Keratinocyte (primary cell): ENCODE measurements around the gene AXL. TPM values are rescaled to one million over a fixed set of nuclear protein-coding genes. Genes with fewer than 3 reads are reported as not detected.

Experiments
- DNase-seq: peaks from one replicate; pipeline ENCODE4 v3.0.0-alpha.2; 2011; ENCODE audit warnings: low read depth, missing footprints, low spot score
- FAIRE-seq: peaks from 2 replicates; lab custom pipeline; 2011; peaks lifted over from hg19 to GRCh38; lab: Jason Lieb, UNC
- H2AFZ ChIP-seq: 2 replicates; pipeline ENCODE4 v1.6.0; 2012; ENCODE audit warnings: low read length, control low read depth, inconsistent platforms; ENCODE audit not compliant: control insufficient read depth
- H3K27ac ChIP-seq: 2 replicates; pipeline ENCODE4 v1.5.1; 2011; ENCODE audit warnings: low read length; ENCODE audit not compliant: control insufficient read depth, insufficient read depth
- H3K27me3 ChIP-seq: 3 replicates; pipeline ENCODE4 v1.6.0; 2011; ENCODE audit warnings: low read length; ENCODE audit not compliant: control insufficient read depth, insufficient read depth; ENCODE audit errors: extremely low read depth
- H3K36me3 ChIP-seq, 2 experiments: 2 replicates in 1 of 2; 3 replicates in 1 of 2; pipeline ENCODE4 v1.5.1; 2011; ENCODE audit warnings: low read length in 2 of 2, mild to moderate bottlenecking in 1 of 2; ENCODE audit not compliant: control insufficient read depth in 2 of 2, insufficient read depth in 2 of 2; ENCODE audit errors: extremely low read depth in 1 of 2
- H3K4me1 ChIP-seq: 3 replicates; pipeline ENCODE4 v1.5.1; 2011; ENCODE audit warnings: low read length; ENCODE audit not compliant: control insufficient read depth, insufficient read depth; ENCODE audit errors: extremely low read depth
- H3K4me2 ChIP-seq: 3 replicates; pipeline ENCODE4 v1.6.0; 2011; ENCODE audit warnings: low read depth, low read length; ENCODE audit not compliant: control insufficient read depth, insufficient read depth; ENCODE audit errors: extremely low read depth
- H3K4me3 ChIP-seq, 3 experiments: fragments of 200-600 bp in 1 of 3; sonication (generic) in 1 of 3; 2 replicates in 2 of 3; 3 replicates in 1 of 3; pipeline ENCODE4 v1.5.1; 2011 to 2016; ENCODE audit warnings: low read length in 3 of 3, mild to moderate bottlenecking in 3 of 3, control low read depth in 2 of 3, inconsistent platforms in 1 of 3, low read depth in 1 of 3, mixed read lengths in 1 of 3, mixed run types in 1 of 3, moderate library complexity in 1 of 3; ENCODE audit not compliant: control insufficient read depth in 2 of 3, insufficient read depth in 2 of 3; ENCODE audit errors: extremely low read depth in 1 of 3
- H3K79me2 ChIP-seq: 2 replicates; pipeline ENCODE4 v1.6.0; 2012; ENCODE audit warnings: low read length; ENCODE audit not compliant: control insufficient read depth, insufficient read depth
- H3K9ac ChIP-seq: 3 replicates; pipeline ENCODE4 v1.6.0; 2011; ENCODE audit warnings: low read length; ENCODE audit not compliant: control insufficient read depth, insufficient read depth; ENCODE audit errors: extremely low read depth
- H3K9me1 ChIP-seq: 3 replicates; pipeline ENCODE4 v1.6.0; 2011; ENCODE audit warnings: low read length; ENCODE audit not compliant: control insufficient read depth, insufficient read depth; ENCODE audit errors: extremely low read depth
- H3K9me3 ChIP-seq: 2 replicates; pipeline ENCODE4 v1.5.1; 2012; ENCODE audit warnings: low read depth, low read length; ENCODE audit not compliant: control insufficient read depth
- H4K20me1 ChIP-seq: 3 replicates; pipeline ENCODE4 v1.6.0; 2011; ENCODE audit warnings: low read length; ENCODE audit not compliant: control insufficient read depth, insufficient read depth; ENCODE audit errors: extremely low read depth
- EZH2 ChIP-seq: IDR thresholded peaks from one replicate; pipeline ENCODE4 v1.6.1; 2012; ENCODE audit warnings: inconsistent platforms, mild to moderate bottlenecking, low read length, moderate library complexity
- dilution Hi-C: fragments of 300-500 bp; cut with MboI; formaldehyde crosslinking; loops from one replicate; pipeline ENCODE4 v1.7.0; 2020; ENCODE audit warnings: low sequenced_read_pairs; ENCODE audit not compliant: extremely low pct_ligation_motif_present
- polyA plus RNA-seq, 5 experiments: library from polyadenylated mRNA; depleted of rRNA in 3 of 5; stranded (reverse) in 3 of 5; stranded (forward) in 1 of 5; unstranded in 1 of 5; fragments of >200 nt; gene quantifications; 1 replicate in 1 of 5; 2 replicates in 3 of 5; 3 replicates in 1 of 5; pipeline versions ENCODE4 v1.2.1 to v1.2.3, GENCODE V29; 2011 to 2012; ENCODE audit warnings: missing spikeins in 2 of 5, low read depth in 1 of 5, low replicate concordance in 1 of 5
- TF ChIP-seq, protein P1 (sequence below), 3 experiments: IDR thresholded peaks in 1 of 3; conservative IDR thresholded peaks in 1 of 3; optimal IDR thresholded peaks in 1 of 3; 2 replicates in 2 of 3; 3 replicates in 1 of 3; pipeline versions ENCODE3 to v1.5.1; 2011; ENCODE audit warnings: low read length in 3 of 3, mild to moderate bottlenecking in 3 of 3, moderate library complexity in 2 of 3, control low read depth in 1 of 3, inconsistent platforms in 1 of 3; ENCODE audit not compliant: insufficient read depth in 2 of 3; ENCODE audit errors: extremely low read depth in 1 of 3

AXL gene
- polyA plus RNA-seq, 1 donor (not counting 4 experiments of a cell fraction or from before 2014, with no cell fraction given) = 21.7 TPM

GRCh38 chr19:41294393-41294792 is 75.4 kb downstream of the AXL start:
- dilution Hi-C loops = no loop called here
- Histone ChIP-seq H3K9me3 (no peaks in the 10 kb centered on the region), H3K27me3 (no peaks in the 10 kb centered on the region), H2AFZ (no peak overlapping the region), H3K27ac (no peak overlapping the region), H3K4me1 (peaks cover 11% of the 10 kb centered on the region), H3K9ac (no peak overlapping the region), H3K4me2 (no peak overlapping the region), H4K20me1 (peaks cover 13% of the 10 kb centered on the region), H3K36me3 (peaks cover 63 to 73% of the 10 kb centered on the region in 2 experiments), H3K9me1 (no peaks in the 10 kb centered on the region), H3K4me3 (no peak overlapping the region), H3K79me2 (peaks cover 2% of the 10 kb centered on the region)
- FAIRE-seq = no peak
- no peak for DNase-seq
- TF ChIP-seq, protein P1, sequence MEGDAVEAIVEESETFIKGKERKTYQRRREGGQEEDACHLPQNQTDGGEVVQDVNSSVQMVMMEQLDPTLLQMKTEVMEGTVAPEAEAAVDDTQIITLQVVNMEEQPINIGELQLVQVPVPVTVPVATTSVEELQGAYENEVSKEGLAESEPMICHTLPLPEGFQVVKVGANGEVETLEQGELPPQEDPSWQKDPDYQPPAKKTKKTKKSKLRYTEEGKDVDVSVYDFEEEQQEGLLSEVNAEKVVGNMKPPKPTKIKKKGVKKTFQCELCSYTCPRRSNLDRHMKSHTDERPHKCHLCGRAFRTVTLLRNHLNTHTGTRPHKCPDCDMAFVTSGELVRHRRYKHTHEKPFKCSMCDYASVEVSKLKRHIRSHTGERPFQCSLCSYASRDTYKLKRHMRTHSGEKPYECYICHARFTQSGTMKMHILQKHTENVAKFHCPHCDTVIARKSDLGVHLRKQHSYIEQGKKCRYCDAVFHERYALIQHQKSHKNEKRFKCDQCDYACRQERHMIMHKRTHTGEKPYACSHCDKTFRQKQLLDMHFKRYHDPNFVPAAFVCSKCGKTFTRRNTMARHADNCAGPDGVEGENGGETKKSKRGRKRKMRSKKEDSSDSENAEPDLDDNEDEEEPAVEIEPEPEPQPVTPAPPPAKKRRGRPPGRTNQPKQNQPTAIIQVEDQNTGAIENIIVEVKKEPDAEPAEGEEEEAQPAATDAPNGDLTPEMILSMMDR (optimal IDR thresholded peaks at IDR 0.05 in 1 of 3, IDR thresholded peaks at IDR 0.05 in 1 of 3, conservative IDR thresholded peaks at IDR 0.05 in 1 of 3; ENCODE audit: extremely low read depth in 1 of 3, insufficient read depth in 2 of 3, low read length in 3 of 3) = no peak
- no peak for TF ChIP-seq EZH2

GRCh38 chr19:41295499-41295898 is 76.5 kb downstream of the AXL start:
- no peak overlapping the region for H3K9ac ChIP-seq
- FAIRE-seq (no peak), DNase-seq (no peak)
- H3K36me3 ChIP-seq = peaks cover 67 to 78% of the 10 kb centered on the region in 2 experiments
- H3K27me3 ChIP-seq = no peaks in the 10 kb centered on the region
- H3K27ac ChIP-seq = no peak overlapping the region
- peaks cover 2% of the 10 kb centered on the region for H3K79me2 ChIP-seq
- H2AFZ ChIP-seq = no peak overlapping the region
- H3K4me2 ChIP-seq = no peak overlapping the region
- no peak for TF ChIP-seq EZH2
- TF ChIP-seq, protein P1 (optimal IDR thresholded peaks at IDR 0.05 in 1 of 3, IDR thresholded peaks at IDR 0.05 in 1 of 3, conservative IDR thresholded peaks at IDR 0.05 in 1 of 3; ENCODE audit: extremely low read depth in 1 of 3, insufficient read depth in 2 of 3, low read length in 3 of 3) = no peak
- H3K4me3 ChIP-seq = no peak overlapping the region
- H3K9me1 ChIP-seq = no peaks in the 10 kb centered on the region
- H4K20me1 ChIP-seq = peaks cover 13% of the 10 kb centered on the region
- H3K9me3 ChIP-seq = no peaks in the 10 kb centered on the region
- H3K4me1 ChIP-seq = peaks cover 11% of the 10 kb centered on the region
- dilution Hi-C loops = no loop called here
